BJ (cell line): ENCODE data around the gene ITGAV. TPM values are rescaled to one million over a fixed set of nuclear protein-coding genes. Genes with fewer than 3 reads are reported as not detected.

Source experiments
- CTCF ChIA-PET: fragments of 350-600 bp; formaldehyde crosslinking; extraction: SDS; loops from one replicate; lab custom pipeline; 2021; ENCODE audit warnings: antibody characterized with exemption, inconsistent platforms; lab: Yijun Ruan, JAX
- POLR2A ChIA-PET: fragments of 300-600 bp; sonication (Branson Sonifier 250); formaldehyde crosslinking; extraction: SDS; loops from one replicate; lab custom pipeline; 2021; ENCODE audit warnings: antibody characterized with exemption; lab: Charles Lee
- DNase-seq: peaks from one replicate; pipeline ENCODE4 v3.0.0-alpha.2; 2011; ENCODE audit warnings: low read depth
- H3K27me3 ChIP-seq: 2 replicates; pipeline ENCODE4 v1.6.0; 2011; ENCODE audit warnings: low read length; ENCODE audit not compliant: control insufficient read depth, insufficient read depth
- H3K36me3 ChIP-seq: 2 replicates; pipeline ENCODE4 v1.5.1; 2011; ENCODE audit warnings: low read length; ENCODE audit not compliant: control insufficient read depth, insufficient read depth
- H3K4me3 ChIP-seq: 2 replicates; pipeline ENCODE4 v1.5.1; 2011; ENCODE audit warnings: low read depth, mild to moderate bottlenecking, control low read depth, low read length
- CTCF ChIP-seq: IDR thresholded peaks from 2 replicates; pipeline ENCODE4 v1.5.1; 2011; ENCODE audit warnings: low read depth, mild to moderate bottlenecking, control low read depth, inconsistent platforms, low read length, moderate library complexity; ENCODE audit not compliant: insufficient read depth
- polyA plus RNA-seq: library from polyadenylated mRNA; depleted of rRNA; stranded (reverse); fragments of >200 nt; gene quantifications from 2 replicates; pipeline ENCODE4 v1.2.3, GENCODE V29; 2011

Gene ITGAV
- polyA plus RNA-seq, 1 experiment = 103 TPM

DNA sequence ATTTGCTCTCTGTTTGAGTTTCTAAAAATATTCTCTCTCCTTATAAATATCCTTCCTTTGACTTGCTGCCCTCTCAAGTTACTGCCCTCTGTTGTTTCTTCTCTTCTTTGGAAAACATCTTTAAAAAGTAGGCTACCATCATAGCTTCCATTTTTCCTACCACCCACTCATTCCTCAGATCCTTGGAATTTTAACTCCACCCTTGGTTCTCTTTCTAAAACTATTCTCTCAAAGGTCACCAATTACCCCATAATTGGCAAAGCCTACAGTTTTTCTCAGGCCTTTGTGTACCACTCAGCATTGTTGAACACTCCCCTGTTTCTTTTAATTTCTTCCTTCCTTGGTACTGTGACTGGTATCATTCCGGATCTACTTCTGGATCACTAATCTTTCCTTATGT lies 43.0 kb upstream of the ITGAV start:
- H3K36me3 ChIP-seq = no peaks in the 10 kb centered on the region
- peak; percentile 60 for DNase-seq
- no peak for TF ChIP-seq CTCF
- H3K27me3 ChIP-seq = no peaks in the 10 kb centered on the region
- no peak overlapping the region for H3K4me3 ChIP-seq
- CTCF ChIA-PET = interaction anchor here (1.3 to 1.4 kb wide), 2 partner anchors 24 to 95 kb away, joined by 3 read pairs; no protein-coding TSS in a partner anchor
- POLR2A ChIA-PET = no interaction called here

DNA sequence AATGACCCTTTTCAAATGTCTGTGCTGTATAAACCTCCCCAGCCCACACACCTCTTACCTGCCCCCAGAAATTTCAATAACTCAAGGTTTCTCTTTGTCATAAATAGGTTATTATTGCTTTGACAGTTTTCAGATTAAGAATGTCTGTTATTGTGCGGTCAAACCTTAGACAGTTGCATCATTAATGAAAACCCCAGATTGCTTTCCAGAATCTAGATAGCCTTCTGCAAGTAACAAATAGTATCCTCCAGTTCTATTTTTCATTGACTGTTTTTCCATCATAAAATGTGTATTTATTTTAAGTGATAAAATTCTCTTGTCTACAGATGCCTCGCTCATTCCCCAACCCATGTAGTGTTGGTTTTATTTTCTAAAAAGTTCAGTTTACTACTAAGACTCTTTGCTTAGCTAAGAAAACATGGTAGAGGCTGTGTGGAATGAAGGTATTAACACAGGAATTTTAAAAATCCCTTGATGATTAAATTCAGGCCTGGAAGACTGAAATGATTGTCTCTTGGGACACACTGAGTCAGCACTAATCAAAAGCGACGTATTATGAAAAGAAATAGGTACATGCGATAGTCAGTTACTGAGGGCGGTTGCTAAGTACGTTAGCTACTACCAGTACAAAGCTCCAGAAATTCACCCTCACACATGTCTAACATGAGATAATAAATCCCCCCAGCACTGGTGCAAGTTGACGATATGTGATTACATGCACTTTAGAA lies 38.4 kb upstream of the ITGAV start:
- ChIA-PET CTCF (interaction anchor here (0.6 to 2.0 kb wide), 4 partner anchors 12 to 117 kb away, joined by 3 to 6 read pairs (median 4); no protein-coding TSS in a partner anchor), POLR2A (no interaction called here)
- H3K36me3 ChIP-seq = no peaks in the 10 kb centered on the region
- H3K4me3 ChIP-seq = no peak overlapping the region
- DNase-seq = no peak
- no peak for TF ChIP-seq CTCF
- no peaks in the 10 kb centered on the region for H3K27me3 ChIP-seq

- ChIA-PET POLR2A (no interaction called here), CTCF (no interaction called here)
- no peak for TF ChIP-seq CTCF
- no peaks in the 10 kb centered on the region for H3K27me3 ChIP-seq
- no peaks in the 10 kb centered on the region for H3K36me3 ChIP-seq
- no peak for DNase-seq
- no peak overlapping the region for H3K4me3 ChIP-seq
These were observed 35.4 kb upstream of the ITGAV start for GRCh38 chr2:186554429-186554828.

GRCh38 chr2:186554850-186555671 lies 34.8 kb upstream of the ITGAV start:
- Histone ChIP-seq H3K27me3 (no peaks in the 10 kb centered on the region), H3K36me3 (no peaks in the 10 kb centered on the region), H3K4me3 (no peak overlapping the region)
- POLR2A ChIA-PET = interaction anchor here (0.6 kb wide), 1 partner anchor 11 kb away, joined by 3 read pairs; no protein-coding TSS in a partner anchor
- no peak for DNase-seq
- CTCF ChIA-PET = interaction anchor here (0.7 kb wide), 1 partner anchor 59 kb away, joined by 3 read pairs; no protein-coding TSS in a partner anchor
- no peak for TF ChIP-seq CTCF
